Heart left ventricle (tissue), 13 donors: Measurements from ENCODE around the gene VKORC1L1.

Experiments used
- CTCF ChIP-seq, 12 donors: fragments of 200-600 bp; sonication (generic) in 4 of 12; IDR thresholded peaks; one replicate each; pipeline versions ENCODE4 v1.5.0 to v1.8.0; 2018 to 2022; ENCODE audit warnings: antibody characterized with exemption in 12 of 12, mild to moderate bottlenecking in 5 of 12
- POLR2A ChIP-seq, 2 donors: fragments of 450-650 bp; IDR thresholded peaks; one replicate each; pipeline ENCODE4 v1.6.1; 2017; ENCODE audit warnings: antibody characterized with exemption in 2 of 2, mild to moderate bottlenecking in 2 of 2, moderate library complexity in 2 of 2
- donor health status: ischemic (EF 13 %, LVEDD 7.1; RV severe dilation, severe dysfunction).
- donor health status: DM: no; HTN: yes; CAD: no.
- donor health status: DM: no; HTN: no; CAD: no.
- donor health status: ischemic (EF 25% LVEDD 6.9; RV normal size, moderate dysfunction).
- donor health status: ischemic (EF 25% LVEDD 5.7; RV mildly dilated, moderate dysfunction).
- donor health status: ischemic (EF 35%, LVEDD 5.7; RV mildly dilated, moderate dysfunction).
- donor health status: nonischemic (EF 11% LVEDD 7.7; RV severe dilation, severe dysfunction).
- donor health status: DM: yes; HTN: yes; CAD: no.
- donor health status: PGD.
- donor health status: ischemic (EF 29% LVEDD 5.4; RV normal size, mild dysfunction).
- donor health status: nonischemic (EF 23%, LVEDD 6.1; RV moderate dilation, normal function).

- TF ChIP-seq CTCF (IDR thresholded peaks at IDR 0.05) (no peak), POLR2A (IDR thresholded peaks at IDR 0.05) (no peak)
Measured at GRCh38 chr7:65972976-65973375, 100.1 kb downstream of the VKORC1L1 start.
